ENCODE results near the gene DOCK9.

Gene DOCK9

GRCh38 chr13:98795220-98795619 lies 182.6 kb downstream of the DOCK9 start:
- no peak overlapping the region for H3K27ac ChIP-seq
- no peak for TF ChIP-seq CTCF (conservative IDR thresholded peaks at IDR 0.05)

GRCh38 chr13:98794498-98794897 lies 183.4 kb downstream of the DOCK9 start:
- TF ChIP-seq CTCF (conservative IDR thresholded peaks at IDR 0.05) = no peak
- H3K27ac ChIP-seq = no peak overlapping the region

GRCh38 chr13:98792785-98793495 lies 184.9 kb downstream of the DOCK9 start:
- peak overlapping the region; percentile 46 for H3K27ac ChIP-seq
- no peak for TF ChIP-seq CTCF (conservative IDR thresholded peaks at IDR 0.05)

- H3K27ac ChIP-seq = peak overlapping the region; percentile 46
- TF ChIP-seq CTCF (conservative IDR thresholded peaks at IDR 0.05) = no peak
Observed at GRCh38 chr13:98792321-98792720, 185.5 kb downstream of the DOCK9 start.

GRCh38 chr13:98791611-98792010 lies 186.3 kb downstream of the DOCK9 start:
- H3K27ac ChIP-seq = peak overlapping the region; percentile 46
- TF ChIP-seq CTCF (conservative IDR thresholded peaks at IDR 0.05) = no peak

GRCh38 chr13:98787996-98788395 lies 189.9 kb downstream of the DOCK9 start:
- no peak overlapping the region for H3K27ac ChIP-seq
- TF ChIP-seq CTCF (conservative IDR thresholded peaks at IDR 0.05) = no peak

- no peak for TF ChIP-seq CTCF (conservative IDR thresholded peaks at IDR 0.05)
Observed at GRCh38 chr13:98787173-98787572, 190.7 kb downstream of the DOCK9 start.

More at GRCh38 chr13:98787173-98787572, 190.7 kb downstream of the DOCK9 start:
- H3K27ac ChIP-seq = no peak overlapping the region

All from VCaP (cell line).